ENCODE results near the gene MEA1.

Gene MEA1

DNA sequence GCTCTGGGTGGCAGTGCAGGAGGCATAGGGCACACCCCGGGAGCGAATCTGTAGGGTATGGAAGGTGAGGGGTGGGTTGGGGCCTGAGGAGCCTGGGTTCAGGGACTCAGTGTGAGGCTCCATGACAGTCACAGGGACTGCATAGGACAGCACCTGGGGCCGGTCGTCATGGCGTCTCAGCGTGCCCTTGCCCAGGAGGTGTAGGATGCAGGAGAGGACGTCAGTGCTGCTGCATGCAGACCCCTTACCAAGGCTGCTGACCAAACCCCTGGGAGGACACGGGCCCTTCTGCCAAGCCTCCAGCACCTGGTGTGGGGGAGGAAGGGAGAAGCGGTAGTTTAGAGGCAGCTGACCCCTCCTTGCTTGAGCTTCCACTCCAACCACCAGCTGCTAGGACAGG, 24.0 kb upstream of the MEA1 start:
- H3K4me3 ChIP-seq (replicated peaks; ENCODE audit: low read depth, low read length): no peak overlapping the region
- no peak for DNase-seq (ENCODE audit: low read depth)
- TF ChIP-seq, protein P1, sequence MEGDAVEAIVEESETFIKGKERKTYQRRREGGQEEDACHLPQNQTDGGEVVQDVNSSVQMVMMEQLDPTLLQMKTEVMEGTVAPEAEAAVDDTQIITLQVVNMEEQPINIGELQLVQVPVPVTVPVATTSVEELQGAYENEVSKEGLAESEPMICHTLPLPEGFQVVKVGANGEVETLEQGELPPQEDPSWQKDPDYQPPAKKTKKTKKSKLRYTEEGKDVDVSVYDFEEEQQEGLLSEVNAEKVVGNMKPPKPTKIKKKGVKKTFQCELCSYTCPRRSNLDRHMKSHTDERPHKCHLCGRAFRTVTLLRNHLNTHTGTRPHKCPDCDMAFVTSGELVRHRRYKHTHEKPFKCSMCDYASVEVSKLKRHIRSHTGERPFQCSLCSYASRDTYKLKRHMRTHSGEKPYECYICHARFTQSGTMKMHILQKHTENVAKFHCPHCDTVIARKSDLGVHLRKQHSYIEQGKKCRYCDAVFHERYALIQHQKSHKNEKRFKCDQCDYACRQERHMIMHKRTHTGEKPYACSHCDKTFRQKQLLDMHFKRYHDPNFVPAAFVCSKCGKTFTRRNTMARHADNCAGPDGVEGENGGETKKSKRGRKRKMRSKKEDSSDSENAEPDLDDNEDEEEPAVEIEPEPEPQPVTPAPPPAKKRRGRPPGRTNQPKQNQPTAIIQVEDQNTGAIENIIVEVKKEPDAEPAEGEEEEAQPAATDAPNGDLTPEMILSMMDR (IDR thresholded peaks at IDR 0.05; ENCODE audit: low read length, missing control alignments): no peak

GRCh38 chr6:43037197-43037596, 23.5 kb upstream of the MEA1 start:
- no peak overlapping the region for H3K4me3 ChIP-seq (replicated peaks; ENCODE audit: low read depth, low read length)
- no peak for DNase-seq (ENCODE audit: low read depth)
- TF ChIP-seq, protein P1 (IDR thresholded peaks at IDR 0.05; ENCODE audit: low read length, missing control alignments): no peak

GRCh38 chr6:43036712-43037111, 23.0 kb upstream of the MEA1 start:
- TF ChIP-seq, protein P1 (IDR thresholded peaks at IDR 0.05; ENCODE audit: low read length, missing control alignments): no peak
- H3K4me3 ChIP-seq (replicated peaks; ENCODE audit: low read depth, low read length): no peak overlapping the region

GRCh38 chr6:43035495-43036194, 21.9 kb upstream of the MEA1 start:
- TF ChIP-seq, protein P1 (IDR thresholded peaks at IDR 0.05; ENCODE audit: low read length, missing control alignments): no peak
- no peak for DNase-seq (ENCODE audit: low read depth)

More at GRCh38 chr6:43036712-43037111, 23.0 kb upstream of the MEA1 start:
- DNase-seq (ENCODE audit: low read depth): no peak

GRCh38 chr6:43034190-43034525, 20.4 kb upstream of the MEA1 start:
- H3K4me3 ChIP-seq (replicated peaks; ENCODE audit: low read depth, low read length): no peak overlapping the region
- DNase-seq (ENCODE audit: low read depth): no peak
- TF ChIP-seq, protein P1 (IDR thresholded peaks at IDR 0.05; ENCODE audit: low read length, missing control alignments): no peak

More at GRCh38 chr6:43035495-43036194, 21.9 kb upstream of the MEA1 start:
- H3K4me3 ChIP-seq (replicated peaks; ENCODE audit: low read depth, low read length): no peak overlapping the region

- TF ChIP-seq, protein P1 (IDR thresholded peaks at IDR 0.05; ENCODE audit: low read length, missing control alignments): no peak
- no peak overlapping the region for H3K4me3 ChIP-seq (replicated peaks; ENCODE audit: low read depth, low read length)
- DNase-seq (ENCODE audit: low read depth): no peak
Observed at GRCh38 chr6:43033496-43034189, 19.9 kb upstream of the MEA1 start.
